OCI-LY7 (cell line): Measurements from ENCODE around the gene TTLL9.

Experiments used
- EZH2phosphoT487 ChIP-seq: fragments of 200-600 bp; sonication (generic); IDR thresholded peaks from 2 replicates; pipeline ENCODE4 v1.6.1; 2018; ENCODE audit warnings: low read depth, borderline replicate concordance, mild to moderate bottlenecking, mixed run types, antibody characterized with exemption, low read length, moderate library complexity, mixed read lengths
- TF ChIP-seq, protein P1 (sequence below): fragments of 200-600 bp; sonication (generic); conservative IDR thresholded peaks from 2 replicates; pipeline ENCODE4 v1.5.1; 2014; ENCODE audit warnings: mild to moderate bottlenecking, antibody characterized with exemption, low read length, moderate library complexity, mixed read lengths

DNA sequence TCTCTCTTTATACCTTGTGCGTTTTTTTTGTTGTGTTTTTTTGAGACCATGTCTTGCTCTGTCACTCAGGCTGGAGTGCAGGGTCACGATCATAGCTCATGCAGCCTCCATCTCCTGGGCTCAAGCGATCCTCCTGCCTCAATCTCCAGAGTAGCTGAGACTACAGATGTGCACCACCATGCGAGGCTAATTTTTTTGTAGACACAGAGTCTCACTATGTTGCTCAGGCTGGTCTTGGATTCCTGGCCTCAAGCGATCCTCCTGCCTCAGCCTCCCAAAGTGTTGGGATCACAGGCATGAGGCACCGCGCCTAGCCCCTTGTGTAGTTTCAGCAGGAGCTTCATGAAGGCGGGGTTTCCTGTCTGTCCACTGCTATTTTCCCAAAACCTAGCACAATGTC, 54.1 kb downstream of the TTLL9 start:
- TF ChIP-seq, protein P1, sequence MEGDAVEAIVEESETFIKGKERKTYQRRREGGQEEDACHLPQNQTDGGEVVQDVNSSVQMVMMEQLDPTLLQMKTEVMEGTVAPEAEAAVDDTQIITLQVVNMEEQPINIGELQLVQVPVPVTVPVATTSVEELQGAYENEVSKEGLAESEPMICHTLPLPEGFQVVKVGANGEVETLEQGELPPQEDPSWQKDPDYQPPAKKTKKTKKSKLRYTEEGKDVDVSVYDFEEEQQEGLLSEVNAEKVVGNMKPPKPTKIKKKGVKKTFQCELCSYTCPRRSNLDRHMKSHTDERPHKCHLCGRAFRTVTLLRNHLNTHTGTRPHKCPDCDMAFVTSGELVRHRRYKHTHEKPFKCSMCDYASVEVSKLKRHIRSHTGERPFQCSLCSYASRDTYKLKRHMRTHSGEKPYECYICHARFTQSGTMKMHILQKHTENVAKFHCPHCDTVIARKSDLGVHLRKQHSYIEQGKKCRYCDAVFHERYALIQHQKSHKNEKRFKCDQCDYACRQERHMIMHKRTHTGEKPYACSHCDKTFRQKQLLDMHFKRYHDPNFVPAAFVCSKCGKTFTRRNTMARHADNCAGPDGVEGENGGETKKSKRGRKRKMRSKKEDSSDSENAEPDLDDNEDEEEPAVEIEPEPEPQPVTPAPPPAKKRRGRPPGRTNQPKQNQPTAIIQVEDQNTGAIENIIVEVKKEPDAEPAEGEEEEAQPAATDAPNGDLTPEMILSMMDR = no peak
- TF ChIP-seq EZH2phosphoT487 = no peak
